ENCODE data around the gene PLCH1.

- no peak for TF ChIP-seq CTCF (conservative IDR thresholded peaks at IDR 0.05; ENCODE audit: low read depth, low read length)
- TF ChIP-seq EZH2 (IDR thresholded peaks at IDR 0.05; ENCODE audit: borderline replicate concordance, low read depth, low read length, poor library complexity, severe bottlenecking): no peak
These were observed 418.6 kb downstream of the PLCH1 start for GRCh38 chr3:155326244-155326643.

Data from A673 (cell line).